HG02973 (cell line): ENCODE data around the gene TIAM2.

ENCODE experiments used
- ATAC-seq: cut with Tn5 transposase; IDR thresholded peaks from one replicate; pipeline ENCODE4 v1.9.1; 2021; ENCODE audit warnings: moderate library complexity; ENCODE audit not compliant: unreplicated experiment

The TIAM2 gene

GRCh38 chr6:155023717-155024116, 28.6 kb downstream of the TIAM2 start:
- no peak for ATAC-seq

- no peak for ATAC-seq
Measured at GRCh38 chr6:155024391-155025027, 29.4 kb downstream of the TIAM2 start.

GRCh38 chr6:155026022-155026705, 31.0 kb downstream of the TIAM2 start:
- ATAC-seq: no peak

GRCh38 chr6:155026706-155027045, 31.6 kb downstream of the TIAM2 start:
- ATAC-seq: no peak

- ATAC-seq: no peak
Measured at GRCh38 chr6:155030148-155030720, 35.1 kb downstream of the TIAM2 start.

GRCh38 chr6:155031091-155031490, 36.0 kb downstream of the TIAM2 start:
- ATAC-seq: no peak

- ATAC-seq: no peak
Measured at GRCh38 chr6:155033021-155033791, 38.1 kb downstream of the TIAM2 start.

GRCh38 chr6:155036907-155037306, 41.8 kb downstream of the TIAM2 start:
- no peak for ATAC-seq

- ATAC-seq: no peak
Measured at GRCh38 chr6:155038104-155038503, 43.0 kb downstream of the TIAM2 start.

- ATAC-seq: no peak
Measured at GRCh38 chr6:155038527-155038926, 43.4 kb downstream of the TIAM2 start.

GRCh38 chr6:155039618-155040017, 44.5 kb downstream of the TIAM2 start:
- ATAC-seq: no peak

GRCh38 chr6:155040154-155040553, 45.0 kb downstream of the TIAM2 start:
- ATAC-seq: no peak

- no peak for ATAC-seq
Measured at GRCh38 chr6:155040901-155041650, 46.0 kb downstream of the TIAM2 start.

- ATAC-seq: no peak
Measured at GRCh38 chr6:155041741-155042279, 46.7 kb downstream of the TIAM2 start.

- ATAC-seq: no peak
Measured at GRCh38 chr6:155042983-155043382, 47.9 kb downstream of the TIAM2 start.

- ATAC-seq: no peak
Measured at GRCh38 chr6:155045561-155046404, 50.7 kb downstream of the TIAM2 start.

- no peak for ATAC-seq
Measured at GRCh38 chr6:155047523-155047922, 52.4 kb downstream of the TIAM2 start.

- peak; percentile 94 for ATAC-seq
Measured at GRCh38 chr6:155050311-155050710, 55.2 kb downstream of the TIAM2 start.

GRCh38 chr6:155054491-155055250, 59.6 kb downstream of the TIAM2 start:
- no peak for ATAC-seq
